Activated naive CD8-positive, alpha-beta T cell treated with anti-CD3 and anti-CD28 coated beads, Interleukin-2, amount 50 U/mL, for 16 hours (primary cell): ENCODE results near the gene KSR2.

Source experiments
- DNase-seq: peaks from one replicate; pipeline ENCODE4 v3.0.0-alpha.2; 2020; ENCODE audit warnings: low read depth, low spot score

The KSR2 gene

DNA sequence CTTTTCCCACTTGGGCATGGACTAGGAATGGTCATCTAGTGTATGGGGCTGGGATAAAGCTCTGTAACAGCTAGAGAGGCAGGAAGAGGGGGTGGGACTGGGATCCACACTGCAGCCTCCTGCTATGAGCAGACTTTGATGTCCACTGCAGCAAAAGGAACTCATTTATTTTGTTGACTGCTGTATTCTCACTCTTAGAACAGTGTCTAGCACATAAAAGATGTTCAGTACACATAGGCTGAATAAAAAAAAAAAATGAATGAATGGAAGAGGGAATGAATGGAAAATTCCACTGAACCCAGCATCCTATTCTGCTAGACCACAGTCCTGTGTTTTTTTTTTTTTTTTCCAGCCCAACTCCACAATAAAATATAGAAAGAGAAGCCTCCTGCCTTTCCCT, 501.2 kb downstream of the KSR2 start:
- DNase-seq = no peak

DNA sequence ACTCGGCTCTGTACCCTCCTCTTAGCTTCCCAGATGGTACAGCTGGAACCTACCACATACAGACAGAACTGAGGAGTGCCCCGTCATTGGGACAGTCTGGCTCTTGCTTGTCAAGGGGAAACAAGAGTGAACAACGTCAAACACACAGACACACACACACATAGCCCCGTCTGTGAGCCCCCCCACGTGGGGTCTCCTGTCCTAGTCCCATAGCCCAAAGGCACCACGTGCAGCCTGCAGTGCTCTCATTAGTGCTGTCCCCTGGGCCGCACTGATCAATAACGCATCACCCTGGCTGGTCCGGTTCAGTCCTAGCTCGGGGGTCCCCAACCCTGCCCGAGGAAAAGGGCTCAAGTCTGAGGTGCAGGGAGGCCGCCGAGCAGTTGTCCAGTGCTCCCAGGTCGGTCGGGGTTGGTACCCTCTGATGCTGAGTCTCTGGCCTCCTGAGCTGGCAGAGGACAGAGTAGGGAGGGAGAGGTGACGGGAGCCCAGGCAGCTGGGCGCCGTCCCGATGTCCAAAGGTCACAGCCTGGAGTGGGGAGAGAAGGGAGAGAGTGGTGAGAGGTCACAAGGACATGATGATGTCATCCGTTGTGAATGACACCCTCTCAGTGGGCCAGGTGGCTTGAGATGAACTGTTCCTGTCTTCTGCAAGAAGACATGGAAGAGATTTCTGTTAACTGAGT, 502.0 kb downstream of the KSR2 start:
- DNase-seq = no peak

DNA sequence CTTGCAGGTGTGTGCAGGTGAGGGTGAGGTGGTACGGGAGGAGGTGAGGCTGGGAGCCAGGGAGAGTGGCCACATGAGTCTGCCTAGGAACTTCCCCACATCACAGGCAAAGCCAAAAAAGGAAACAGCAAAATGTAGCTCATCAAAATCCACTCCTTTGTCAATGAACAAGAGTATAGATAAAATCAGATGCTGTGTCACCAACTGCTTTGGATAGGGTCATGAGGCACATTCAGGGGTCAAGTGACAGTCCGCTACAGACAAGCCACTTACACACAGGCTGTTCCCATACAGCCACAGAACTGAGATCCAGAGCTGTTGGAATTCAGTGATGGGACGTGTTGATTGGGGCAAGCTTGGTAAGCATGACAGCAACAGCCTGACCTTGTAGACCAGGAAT, 507.1 kb downstream of the KSR2 start:
- DNase-seq = no peak

DNA sequence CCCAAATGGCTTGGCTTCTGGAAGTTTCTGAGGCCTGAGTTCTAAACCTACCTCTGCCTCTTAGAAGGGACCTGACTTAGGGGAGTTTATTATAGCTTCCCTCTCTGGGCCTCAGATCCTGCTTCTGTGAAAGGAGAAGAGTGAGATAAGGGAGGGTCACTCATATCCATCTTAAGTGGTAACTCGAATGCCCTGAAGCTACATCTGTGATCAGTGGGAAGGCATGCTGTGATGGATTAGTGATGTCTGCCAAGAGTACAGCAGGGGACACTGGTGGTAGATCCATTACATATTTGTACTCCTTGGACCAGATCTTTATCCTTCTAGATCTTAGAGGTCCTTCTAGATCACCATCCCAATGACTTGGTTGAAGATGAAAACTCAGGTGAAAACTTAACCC, 509.6 kb downstream of the KSR2 start:
- no peak for DNase-seq

DNA sequence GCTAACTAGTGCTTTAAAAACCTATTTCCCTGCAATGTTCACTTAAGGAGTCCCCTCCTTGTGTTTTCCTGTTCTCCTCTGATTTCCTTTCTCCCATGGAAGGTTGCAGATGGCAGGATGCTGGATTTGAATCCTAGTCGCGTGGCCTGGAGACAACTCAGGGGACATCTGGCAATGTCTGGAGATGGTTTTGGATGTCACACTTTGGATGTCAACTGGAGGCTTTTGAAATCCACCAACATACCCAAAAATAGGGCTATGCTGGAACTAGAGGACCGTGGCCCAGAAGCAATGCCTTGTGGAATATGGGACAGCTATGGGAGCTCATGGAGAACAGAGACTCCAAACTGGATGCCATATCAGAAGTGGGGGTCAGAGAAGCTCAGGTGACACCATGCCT, 511.6 kb downstream of the KSR2 start:
- DNase-seq = no peak

DNA sequence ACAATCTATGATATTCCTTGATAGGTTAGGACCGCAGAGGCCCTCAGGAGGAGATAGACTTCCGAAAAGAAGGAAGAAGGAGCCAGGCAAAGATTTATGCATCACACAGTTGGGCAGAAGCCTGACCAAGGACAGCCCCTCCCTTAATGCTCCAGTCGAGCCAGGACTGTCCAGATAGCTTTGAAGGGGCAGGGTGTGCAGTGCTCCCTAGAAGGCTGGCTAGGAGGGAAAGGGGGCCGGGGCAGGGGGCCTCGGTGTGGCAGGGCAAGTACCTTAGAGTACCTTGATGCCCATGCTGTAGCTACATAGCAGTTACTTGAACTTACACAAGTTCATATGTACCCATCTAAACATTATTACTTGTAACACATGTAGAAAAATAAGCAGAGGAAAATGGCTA, 512.7 kb downstream of the KSR2 start:
- DNase-seq = no peak

DNA sequence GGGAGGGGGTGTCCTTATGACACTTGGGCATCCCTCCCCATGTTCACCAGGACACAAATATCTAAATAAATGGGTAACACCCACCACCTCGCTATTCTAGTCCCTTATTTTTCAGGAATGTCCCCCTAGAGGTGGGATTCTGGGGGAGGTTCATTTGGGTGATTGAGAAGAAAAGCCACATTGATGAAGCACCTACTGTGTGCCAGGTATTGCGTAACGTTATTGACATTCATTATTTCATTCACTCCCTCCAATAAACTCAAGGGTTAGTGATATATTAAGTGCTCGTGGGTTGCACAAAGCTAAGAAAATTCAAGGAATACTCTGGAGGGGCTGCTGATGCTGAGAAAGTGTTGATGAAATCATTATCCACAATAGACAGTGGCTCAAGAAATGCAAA, 514.8 kb downstream of the KSR2 start:
- no peak for DNase-seq

DNA sequence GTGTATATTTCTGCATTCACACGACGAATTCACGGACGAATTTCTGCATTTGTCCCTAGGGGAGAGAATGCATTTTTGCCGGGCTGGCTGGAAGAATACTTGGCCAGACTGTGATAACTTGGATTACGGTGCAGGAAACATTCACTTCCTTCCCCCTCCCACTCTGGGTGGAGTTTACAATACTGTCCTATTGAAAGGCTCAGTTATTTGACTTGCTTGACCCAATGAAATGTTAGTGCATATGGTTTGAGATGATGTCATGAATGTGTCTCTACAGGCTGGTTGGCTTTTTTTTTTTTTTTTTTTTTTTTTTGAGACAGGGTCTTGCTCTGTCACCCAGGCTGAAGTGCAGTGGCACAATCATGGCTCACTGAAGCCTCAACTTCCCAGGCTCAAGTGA, 516.7 kb downstream of the KSR2 start:
- no peak for DNase-seq

DNA sequence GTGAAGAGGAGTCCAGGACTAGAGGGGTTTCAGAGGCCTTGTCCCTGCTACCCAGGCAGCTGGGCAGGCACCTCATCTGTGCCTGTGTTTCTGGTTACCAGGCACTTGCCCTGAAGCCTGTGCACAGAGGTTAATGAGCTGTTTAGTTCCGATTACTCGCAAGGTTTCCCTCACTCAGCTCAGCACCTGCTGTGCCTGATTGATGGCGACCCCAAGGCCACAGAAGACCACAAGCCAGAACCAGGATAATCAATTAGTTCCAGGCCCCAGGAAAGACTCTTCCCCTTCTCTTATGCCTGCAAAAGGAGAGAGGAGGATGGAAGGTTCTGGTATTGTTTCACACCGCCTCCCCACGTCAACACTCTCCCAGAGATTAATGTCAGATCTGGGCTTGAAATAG, 518.6 kb downstream of the KSR2 start:
- no peak for DNase-seq

DNA sequence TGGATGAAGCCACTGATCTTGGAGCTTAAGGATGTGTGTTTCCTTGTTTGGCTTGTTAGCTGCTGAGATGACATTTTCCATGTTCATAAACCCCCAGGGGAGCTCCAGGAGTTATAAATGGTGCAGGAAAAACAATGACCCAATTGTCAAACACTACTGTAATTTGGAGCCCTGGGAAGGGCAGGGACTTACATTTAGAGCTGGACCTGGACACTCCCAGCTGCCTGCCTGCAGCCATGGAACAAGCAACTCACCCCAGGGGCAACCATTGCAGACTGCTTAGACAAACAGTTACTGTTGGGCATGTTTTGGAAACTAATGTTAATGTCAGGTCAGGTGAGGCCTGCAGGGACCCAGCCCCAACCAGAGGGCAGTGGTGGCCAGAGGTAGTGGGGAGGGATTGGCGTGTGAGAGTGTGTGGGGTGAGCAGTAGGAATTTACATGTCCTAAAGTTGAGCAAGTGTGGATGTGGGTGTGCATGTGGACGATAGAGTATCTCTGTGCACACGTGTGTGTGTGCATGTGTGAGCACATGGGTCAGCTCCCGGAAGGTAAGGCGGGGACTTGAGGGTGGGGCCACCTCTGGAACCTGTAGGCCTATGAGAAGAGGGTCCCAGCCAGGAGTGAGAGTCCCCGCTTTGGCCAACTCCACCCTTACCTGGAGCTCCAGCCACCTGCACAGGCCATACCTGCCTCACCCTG, 521.0 kb downstream of the KSR2 start:
- no peak for DNase-seq

DNA sequence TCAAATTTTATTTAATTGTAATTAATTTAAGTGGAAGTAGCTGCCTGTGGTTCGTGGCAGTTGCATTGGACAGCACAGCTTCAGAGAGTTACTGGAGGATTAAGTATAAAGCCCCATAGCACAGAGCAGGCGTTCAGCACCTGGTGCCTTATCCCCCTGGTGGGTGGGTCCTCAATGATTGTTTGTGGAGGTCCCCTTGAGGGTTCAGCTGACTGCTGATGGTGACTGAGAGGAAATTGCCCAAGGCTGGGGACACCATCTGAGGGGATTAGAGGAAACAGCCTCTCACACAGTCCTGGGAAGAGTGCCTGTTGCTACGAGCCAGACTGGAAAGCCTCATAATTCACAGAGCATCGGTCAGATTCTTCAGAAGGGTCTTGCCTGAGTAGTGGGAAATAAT, 524.0 kb downstream of the KSR2 start:
- DNase-seq = no peak

DNA sequence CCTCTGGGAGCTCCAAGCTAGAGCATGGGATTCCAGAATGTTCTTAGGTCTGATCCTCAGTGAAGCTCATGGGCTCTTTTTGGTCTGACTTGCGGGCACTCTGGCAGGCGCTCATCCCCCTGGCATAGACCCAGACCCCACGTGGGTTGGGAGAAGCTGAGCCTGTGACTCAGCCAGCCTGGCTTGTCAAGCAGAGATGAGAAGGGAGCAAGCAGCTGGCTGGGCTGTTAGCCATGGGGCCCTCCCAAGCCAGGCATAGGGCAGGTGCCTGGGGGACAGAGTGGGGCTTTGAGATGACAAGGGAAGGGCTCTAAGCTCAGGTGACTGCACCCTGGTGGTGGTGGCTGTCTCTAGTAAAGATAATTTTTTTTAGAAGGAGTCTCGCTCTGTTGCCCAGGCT, 527.0 kb downstream of the KSR2 start:
- DNase-seq = no peak

DNA sequence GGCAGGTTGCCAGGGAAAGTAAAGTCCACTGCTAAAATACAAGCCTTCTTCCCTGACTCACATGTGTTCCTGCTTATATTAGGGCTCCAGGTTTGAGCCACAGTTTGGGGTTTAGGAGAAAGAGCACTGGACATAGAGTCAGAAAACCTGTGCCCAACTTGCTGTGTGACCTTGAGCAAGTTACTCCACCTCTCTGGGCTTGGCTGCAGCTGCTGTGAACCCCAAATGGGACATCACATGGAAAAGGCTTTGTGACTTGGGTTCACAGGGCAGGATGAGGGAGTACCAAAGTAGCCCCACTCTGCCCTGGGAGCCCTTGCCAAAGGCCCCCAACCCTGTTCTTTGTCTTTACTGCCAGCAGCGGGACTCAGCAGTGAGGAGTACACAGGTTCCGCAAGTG, 528.4 kb downstream of the KSR2 start:
- DNase-seq = no peak

DNA sequence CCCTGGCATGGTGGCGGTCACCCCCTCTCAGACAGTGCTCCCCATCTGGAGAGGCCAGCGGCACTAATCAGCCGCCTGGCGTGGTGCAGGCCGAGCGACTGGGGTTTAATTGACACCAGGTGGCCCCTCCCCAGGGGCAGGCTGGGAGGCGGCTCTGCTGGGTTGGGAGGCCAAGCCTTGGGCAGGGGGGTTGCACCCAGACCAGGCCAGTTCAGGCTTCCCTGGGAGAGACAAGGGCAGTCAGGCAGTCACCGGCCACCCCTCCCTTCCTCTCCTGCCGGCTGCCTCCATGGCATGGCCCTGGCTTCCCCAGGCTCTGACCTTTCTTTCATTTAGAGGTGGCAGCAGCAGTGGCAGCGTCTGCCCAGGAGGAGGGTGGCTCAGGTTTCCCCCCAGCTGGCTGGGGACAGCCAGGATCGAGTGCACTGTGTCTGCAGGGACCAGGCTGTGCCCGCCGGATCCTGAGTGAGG, 529.2 kb downstream of the KSR2 start:
- no peak for DNase-seq

DNA sequence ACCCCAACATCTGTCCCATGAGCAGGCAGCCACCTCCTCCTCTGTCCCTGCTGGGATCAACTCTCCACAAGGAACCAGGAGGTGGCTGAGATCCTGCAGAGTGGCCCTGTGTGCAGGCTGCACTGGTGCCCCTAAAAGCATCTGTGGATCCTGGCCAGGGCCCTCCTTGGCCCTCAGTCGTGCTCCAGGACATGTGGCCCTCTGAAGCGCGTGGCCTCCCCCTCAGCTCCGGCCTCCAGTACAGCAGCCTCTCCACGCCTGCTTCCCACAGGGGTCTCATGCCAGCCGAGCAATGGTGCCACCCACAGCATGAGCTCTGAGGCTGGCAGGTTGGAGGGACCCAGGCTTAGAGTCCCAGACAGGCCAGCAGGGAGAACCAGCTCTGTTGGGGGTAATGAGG, 530.0 kb downstream of the KSR2 start:
- no peak for DNase-seq

DNA sequence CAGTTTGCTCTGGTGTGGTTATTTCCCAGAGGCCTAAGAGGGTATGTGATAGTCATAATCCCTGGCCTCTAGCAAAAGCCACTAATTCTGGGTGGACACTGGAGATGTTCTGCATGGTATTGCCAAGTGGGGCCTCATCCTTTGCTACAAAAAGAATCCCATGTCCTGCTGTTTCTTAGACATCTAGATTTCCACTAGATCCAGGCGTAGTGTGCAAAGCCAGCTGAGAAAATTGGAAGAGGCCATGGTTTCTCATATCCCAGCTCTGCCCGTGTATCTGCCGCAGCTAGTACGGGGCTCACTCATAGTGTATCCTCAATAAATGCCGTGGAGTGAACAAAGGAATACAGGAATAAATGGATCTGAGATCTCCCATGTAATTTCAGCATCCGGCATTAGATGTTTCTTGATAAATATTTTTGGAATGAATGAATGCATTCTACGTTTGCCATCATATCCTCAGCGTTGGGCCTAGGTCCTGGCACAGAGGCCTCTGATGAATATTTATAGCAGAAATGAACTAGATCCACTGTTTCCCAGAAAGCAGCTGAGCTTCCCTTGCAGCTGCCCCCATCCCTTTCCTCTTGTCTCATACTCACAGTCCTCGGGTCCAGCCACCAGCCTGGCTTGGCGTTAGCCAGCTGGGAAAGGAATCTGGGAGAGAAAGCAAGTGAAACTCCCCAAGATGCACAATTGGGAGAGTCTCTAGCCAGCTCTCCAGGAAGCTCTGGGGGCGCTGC, 531.1 kb downstream of the KSR2 start:
- no peak for DNase-seq

DNA sequence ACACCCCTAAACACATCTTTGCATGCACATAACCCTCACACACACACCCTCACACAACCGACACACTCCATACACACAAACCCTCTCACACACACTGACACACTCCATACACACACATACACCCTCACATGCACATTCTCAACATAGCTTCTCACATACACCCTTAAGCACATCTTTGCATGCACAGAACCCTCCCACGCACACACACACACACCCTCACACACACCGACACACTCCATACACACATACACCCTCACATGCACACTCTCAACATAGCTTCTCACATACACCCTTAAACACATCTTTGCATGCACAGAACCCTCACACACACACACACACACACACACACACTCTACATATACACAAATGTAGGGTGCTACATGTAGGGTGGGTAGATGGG, 534.9 kb downstream of the KSR2 start:
- DNase-seq = no peak

DNA sequence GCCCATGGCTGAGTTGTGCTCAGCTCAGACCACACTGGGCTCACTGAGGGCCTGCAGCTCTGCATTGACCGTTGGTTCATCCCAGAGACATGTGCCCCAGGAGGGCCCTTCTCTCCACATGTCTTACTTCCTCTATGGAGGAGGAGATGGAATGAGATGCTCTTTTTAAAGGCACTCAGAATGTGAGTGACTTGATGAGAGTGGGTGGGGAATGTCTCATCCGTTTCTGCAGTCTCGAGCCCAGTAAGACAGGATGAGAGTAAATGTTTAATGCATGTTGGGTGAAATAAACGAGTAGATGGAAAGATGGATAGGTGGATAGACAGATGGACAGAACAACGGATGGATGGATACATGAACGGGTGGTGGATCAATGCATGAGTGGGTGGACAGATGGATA, 538.5 kb downstream of the KSR2 start:
- no peak for DNase-seq

DNA sequence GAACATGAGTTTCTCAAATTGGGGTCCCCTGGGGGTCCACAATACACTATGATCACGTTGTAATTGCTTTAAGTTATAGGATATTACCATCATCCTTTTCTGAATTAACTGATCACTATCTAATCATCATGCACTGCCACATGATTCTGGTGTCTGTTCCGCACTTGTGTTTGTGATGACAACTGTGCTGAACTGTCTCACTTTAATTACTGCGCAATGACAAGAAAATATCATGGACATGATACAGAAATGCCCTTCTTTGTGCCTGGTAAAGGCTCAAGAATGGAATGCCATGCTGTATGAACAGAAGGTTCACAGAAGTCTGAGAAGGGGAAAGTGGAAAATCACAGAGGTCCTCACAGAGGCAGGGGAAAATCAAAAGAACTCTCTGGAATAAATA, 541.6 kb downstream of the KSR2 start:
- DNase-seq = no peak

DNA sequence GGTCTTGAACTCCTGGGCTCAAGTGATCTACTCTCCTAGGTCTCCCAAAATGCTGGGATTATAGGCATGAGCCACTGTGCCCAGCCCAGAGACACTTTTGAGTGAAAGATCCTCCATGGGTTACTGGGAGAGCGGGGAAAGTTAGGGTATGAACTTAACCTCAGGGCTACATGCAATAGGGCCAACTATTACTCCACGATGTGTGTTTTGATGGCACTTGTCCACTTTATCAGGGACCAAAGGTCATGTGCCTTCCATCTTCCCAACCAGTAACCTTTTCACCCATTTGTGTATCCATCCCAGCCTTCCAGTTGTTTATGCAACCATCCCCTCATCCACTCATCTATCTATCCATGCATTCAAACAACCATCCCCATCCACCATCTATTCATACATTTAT, 546.8 kb downstream of the KSR2 start:
- no peak for DNase-seq

DNA sequence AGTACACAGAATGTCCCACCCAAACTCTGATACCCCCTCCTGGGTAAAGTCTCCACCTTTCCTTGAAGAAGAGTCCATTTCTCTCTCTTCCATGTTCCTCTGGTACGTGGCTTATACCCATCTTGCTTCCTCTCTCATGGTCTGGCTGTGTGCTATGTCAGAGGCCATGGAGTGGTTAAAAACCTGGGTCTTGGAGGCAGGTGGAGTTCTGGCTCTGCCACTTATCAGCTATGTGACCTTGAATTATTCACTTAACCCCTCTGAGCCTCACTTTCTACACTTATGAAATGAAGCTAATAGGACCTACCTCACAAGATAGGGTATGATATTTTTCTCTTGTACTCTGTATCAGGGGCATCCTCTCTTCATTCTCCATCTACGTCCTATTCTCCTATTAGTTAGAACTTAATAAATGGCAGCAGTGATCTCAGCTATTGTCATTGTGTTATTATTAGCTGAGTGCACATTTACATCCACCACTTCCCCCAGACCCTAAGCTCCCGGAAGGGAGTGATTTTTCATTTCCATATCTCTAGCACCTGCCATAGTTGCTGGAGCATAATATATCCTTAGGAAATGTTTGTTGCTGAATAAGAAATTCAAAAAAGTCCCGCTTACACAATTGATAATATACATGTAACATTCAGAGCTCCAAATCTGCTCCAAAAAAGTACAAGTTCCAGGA, 547.6 kb downstream of the KSR2 start:
- no peak for DNase-seq

DNA sequence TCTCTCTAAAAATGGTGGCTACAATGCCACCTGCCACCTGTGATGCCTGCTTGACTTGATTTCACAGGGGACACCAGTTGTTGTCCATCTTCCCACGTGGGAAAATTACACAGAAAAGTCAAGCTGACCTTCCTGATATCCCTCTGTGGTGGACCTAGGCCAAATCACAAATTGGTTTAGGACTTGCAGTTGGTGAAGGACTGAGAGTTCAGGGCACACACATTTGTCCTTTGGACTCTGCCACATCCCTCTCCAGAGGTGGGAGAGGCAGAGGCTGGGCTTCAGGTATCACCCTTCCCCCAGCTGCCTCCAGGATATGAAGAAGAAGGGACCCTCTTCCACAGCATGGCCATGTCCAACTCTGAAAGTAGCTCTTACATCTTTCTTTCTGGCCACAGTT, 551.8 kb downstream of the KSR2 start:
- DNase-seq = no peak
